HepG2 (cell line): Measurements from ENCODE around the gene ITGB5. TPM values are rescaled to one million over a fixed set of nuclear protein-coding genes. Genes with fewer than 3 reads are reported as not detected.
A peak's percentile ranks its signal among the peaks of the same experiment; 100 is the strongest.

ENCODE experiments used
- ARHGAP35 ChIP-seq: sonication (generic); formaldehyde crosslinking; IDR thresholded peaks from 2 replicates; pipeline ENCODE4 v1.9.0; 2022; ENCODE audit warnings: mild to moderate bottlenecking, inconsistent platforms, moderate library complexity, missing genetic modification reagents, borderline replicate concordance
- FOXJ3 ChIP-seq: sonication (generic); formaldehyde crosslinking; IDR thresholded peaks from 2 replicates; pipeline ENCODE4 v1.4.0; 2020; ENCODE audit warnings: missing genetic modification reagents, mild to moderate bottlenecking, borderline replicate concordance
- HNF4G ChIP-seq, 2 experiments: sonication (generic) in 1 of 2; formaldehyde crosslinking in 1 of 2; IDR thresholded peaks; 2 replicates each; pipeline versions ENCODE4 v1.4.0 to v1.6.1; 2011 to 2020; ENCODE audit warnings: borderline replicate concordance in 2 of 2, low read depth in 2 of 2, mild to moderate bottlenecking in 2 of 2, low read length in 1 of 2, missing genetic modification reagents in 1 of 2, moderate library complexity in 1 of 2
- HOXA3 ChIP-seq: sonication (generic); formaldehyde crosslinking; IDR thresholded peaks from 2 replicates; pipeline ENCODE4 v1.5.0; 2020; ENCODE audit warnings: missing genetic modification reagents
- HOXA5 ChIP-seq: sonication (generic); formaldehyde crosslinking; IDR thresholded peaks from 2 replicates; pipeline ENCODE4 v1.4.0; 2020; ENCODE audit warnings: missing genetic modification reagents
- KLF13 ChIP-seq: sonication (generic); formaldehyde crosslinking; IDR thresholded peaks from 2 replicates; pipeline ENCODE4 v1.4.0; 2020; ENCODE audit warnings: mild to moderate bottlenecking, missing genetic modification reagents
- KLF15 ChIP-seq: sonication (generic); formaldehyde crosslinking; IDR thresholded peaks from 2 replicates; pipeline ENCODE4 v1.8.1; 2023; ENCODE audit warnings: borderline replicate concordance, mild to moderate bottlenecking, inconsistent platforms, missing genetic modification reagents, mixed read lengths
- RCOR2 ChIP-seq: IDR thresholded peaks from 2 replicates; pipeline ENCODE4 v1.6.1; 2016; ENCODE audit warnings: missing biosample characterization, missing genetic modification reagents
- SIX1 ChIP-seq: sonication (generic); formaldehyde crosslinking; IDR thresholded peaks from 2 replicates; pipeline ENCODE4 v1.4.0; 2020; ENCODE audit warnings: missing genetic modification reagents, borderline replicate concordance
- SOX13 ChIP-seq, 3 experiments: fragments of 450-650 bp in 1 of 3; sonication (generic) in 1 of 3; formaldehyde crosslinking in 1 of 3; IDR thresholded peaks in 2 of 3; conservative IDR thresholded peaks in 1 of 3; 2 replicates each; pipeline versions ENCODE4 v1.5.0 to v1.6.1; 2016 to 2020; ENCODE audit warnings: antibody characterized with exemption in 1 of 3, mild to moderate bottlenecking in 1 of 3, missing compliant biosample characterization in 1 of 3, missing genetic modification reagents in 1 of 3, moderate library complexity in 1 of 3
- SOX5 ChIP-seq: IDR thresholded peaks from 2 replicates; pipeline ENCODE4 v1.6.1; 2016; ENCODE audit warnings: borderline replicate concordance
- TOE1 ChIP-seq: sonication (generic); formaldehyde crosslinking; IDR thresholded peaks from 2 replicates; pipeline ENCODE4 v1.4.0; 2020; ENCODE audit warnings: mild to moderate bottlenecking, missing genetic modification reagents
- ZNF30 ChIP-seq: sonication (generic); formaldehyde crosslinking; IDR thresholded peaks from 2 replicates; pipeline ENCODE4 v1.5.0; 2020; ENCODE audit warnings: mild to moderate bottlenecking, missing genetic modification reagents
- ZNF567 ChIP-seq: sonication (generic); formaldehyde crosslinking; IDR thresholded peaks from 2 replicates; pipeline ENCODE4 v1.8.1; 2023; ENCODE audit warnings: mild to moderate bottlenecking, missing genetic modification reagents, borderline replicate concordance
- polyA plus RNA-seq, 8 experiments: library from polyadenylated mRNA; depleted of rRNA in 3 of 8; stranded (reverse) in 7 of 8; unstranded in 1 of 8; fragments of >200 nt; fragmentation: Illumina TruSeq in 4 of 8; extraction: Trizol in 4 of 8; gene quantifications; 2 replicates each; pipeline versions ENCODE4 v1.2.1 to v1.2.3, GENCODE V29; 2011 to 2016; ENCODE audit warnings: low read depth in 4 of 8, missing spikeins in 1 of 8, mixed read lengths in 1 of 8; ENCODE audit not compliant: insufficient read depth in 1 of 8
- total RNA-seq, 5 experiments: library from RNA; depleted of rRNA; stranded (reverse); fragments of >200 nt; fragmentation: Illumina TruSeq; extraction: Trizol; gene quantifications; 2 replicates each; pipeline ENCODE4 v1.2.3, GENCODE V29; 2016; ENCODE audit warnings: low read depth in 1 of 5
- TF ChIP-seq, protein P1 (sequence below): sonication (generic); formaldehyde crosslinking; IDR thresholded peaks from 2 replicates; pipeline ENCODE4 v1.4.0; 2020; ENCODE audit warnings: missing genetic modification reagents, borderline replicate concordance
- TF ChIP-seq, protein P2 (sequence below): sonication (generic); formaldehyde crosslinking; IDR thresholded peaks from 2 replicates; pipeline ENCODE4 v1.4.0; 2020; ENCODE audit warnings: missing genetic modification reagents, borderline replicate concordance
- TF ChIP-seq, protein P3 (sequence below): sonication (generic); formaldehyde crosslinking; IDR thresholded peaks from 2 replicates; pipeline ENCODE4 v1.4.0; 2020; ENCODE audit warnings: missing genetic modification reagents

ITGB5 gene
- total and polyA plus RNA-seq, 2 of the 13 experiments (the other 11 are each of a cell fraction or from before 2014, with no cell fraction given), result 74.1 to 343 TPM

DNA sequence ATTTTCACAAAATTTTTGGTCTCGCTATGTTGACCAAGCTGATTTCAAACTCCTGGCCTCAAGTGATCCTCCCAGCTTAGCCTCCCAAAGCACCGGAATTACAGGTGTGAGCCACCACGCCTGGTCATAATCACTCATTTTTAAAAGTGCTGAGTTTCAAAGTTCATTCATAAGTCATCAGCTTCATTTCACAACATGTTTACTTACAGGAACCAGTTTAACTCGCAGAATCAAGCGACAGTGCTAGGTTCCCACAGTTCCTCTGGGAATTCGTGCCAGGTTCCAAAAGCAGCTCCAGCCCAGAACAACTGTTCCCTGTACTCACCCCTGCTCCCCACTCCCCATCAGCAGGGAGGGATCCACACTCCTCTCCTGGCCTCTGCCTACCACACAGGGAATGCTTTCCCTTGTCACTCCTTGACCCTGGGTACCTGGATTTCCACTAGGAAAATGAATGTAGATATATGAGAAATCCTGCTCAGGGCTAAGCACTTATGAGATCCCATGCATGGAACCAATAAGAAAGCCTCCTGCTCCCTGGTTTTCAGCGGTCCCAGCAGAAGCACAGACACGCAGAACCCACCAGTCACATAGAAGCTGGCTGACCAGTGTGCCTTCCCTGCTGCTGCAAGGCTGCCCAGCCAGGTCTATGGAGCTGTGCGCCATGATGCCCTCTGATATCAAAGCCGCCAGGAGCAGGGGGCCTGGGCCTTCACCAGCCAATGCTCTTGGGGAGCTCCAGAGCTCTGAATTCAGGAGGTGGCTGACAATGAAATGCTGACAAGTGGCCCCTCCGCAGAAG, 72.3 kb downstream of the ITGB5 start (continued):
- TF ChIP-seq KLF15, result no peak
- peak; percentile 71 for TF ChIP-seq HOXA5
- TF ChIP-seq ZNF567 (CRISPR knock-in tag), result 0 out of 2 replicates have a peak, but pooled peaks have one; percentile 53
- TF ChIP-seq, protein P1, sequence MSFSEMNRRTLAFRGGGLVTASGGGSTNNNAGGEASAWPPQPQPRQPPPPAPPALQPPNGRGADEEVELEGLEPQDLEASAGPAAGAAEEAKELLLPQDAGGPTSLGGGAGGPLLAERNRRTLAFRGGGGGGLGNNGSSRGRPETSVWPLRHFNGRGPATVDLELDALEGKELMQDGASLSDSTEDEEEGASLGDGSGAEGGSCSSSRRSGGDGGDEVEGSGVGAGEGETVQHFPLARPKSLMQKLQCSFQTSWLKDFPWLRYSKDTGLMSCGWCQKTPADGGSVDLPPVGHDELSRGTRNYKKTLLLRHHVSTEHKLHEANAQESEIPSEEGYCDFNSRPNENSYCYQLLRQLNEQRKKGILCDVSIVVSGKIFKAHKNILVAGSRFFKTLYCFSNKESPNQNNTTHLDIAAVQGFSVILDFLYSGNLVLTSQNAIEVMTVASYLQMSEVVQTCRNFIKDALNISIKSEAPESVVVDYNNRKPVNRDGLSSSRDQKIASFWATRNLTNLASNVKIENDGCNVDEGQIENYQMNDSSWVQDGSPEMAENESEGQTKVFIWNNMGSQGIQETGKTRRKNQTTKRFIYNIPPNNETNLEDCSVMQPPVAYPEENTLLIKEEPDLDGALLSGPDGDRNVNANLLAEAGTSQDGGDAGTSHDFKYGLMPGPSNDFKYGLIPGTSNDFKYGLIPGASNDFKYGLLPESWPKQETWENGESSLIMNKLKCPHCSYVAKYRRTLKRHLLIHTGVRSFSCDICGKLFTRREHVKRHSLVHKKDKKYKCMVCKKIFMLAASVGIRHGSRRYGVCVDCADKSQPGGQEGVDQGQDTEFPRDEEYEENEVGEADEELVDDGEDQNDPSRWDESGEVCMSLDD (CRISPR knock-in tag), result no peak
- no peak for TF ChIP-seq SOX13 (IDR thresholded peaks at IDR 0.05)
- TF ChIP-seq SOX13 (CRISPR knock-in tag; conservative IDR thresholded peaks at IDR 0.05 in 1 of 2, IDR thresholded peaks at IDR 0.05 in 1 of 2), result peak in 1 of 2 experiments; percentile 64; a peak in 2 of 4 replicates
- TF ChIP-seq, protein P2, sequence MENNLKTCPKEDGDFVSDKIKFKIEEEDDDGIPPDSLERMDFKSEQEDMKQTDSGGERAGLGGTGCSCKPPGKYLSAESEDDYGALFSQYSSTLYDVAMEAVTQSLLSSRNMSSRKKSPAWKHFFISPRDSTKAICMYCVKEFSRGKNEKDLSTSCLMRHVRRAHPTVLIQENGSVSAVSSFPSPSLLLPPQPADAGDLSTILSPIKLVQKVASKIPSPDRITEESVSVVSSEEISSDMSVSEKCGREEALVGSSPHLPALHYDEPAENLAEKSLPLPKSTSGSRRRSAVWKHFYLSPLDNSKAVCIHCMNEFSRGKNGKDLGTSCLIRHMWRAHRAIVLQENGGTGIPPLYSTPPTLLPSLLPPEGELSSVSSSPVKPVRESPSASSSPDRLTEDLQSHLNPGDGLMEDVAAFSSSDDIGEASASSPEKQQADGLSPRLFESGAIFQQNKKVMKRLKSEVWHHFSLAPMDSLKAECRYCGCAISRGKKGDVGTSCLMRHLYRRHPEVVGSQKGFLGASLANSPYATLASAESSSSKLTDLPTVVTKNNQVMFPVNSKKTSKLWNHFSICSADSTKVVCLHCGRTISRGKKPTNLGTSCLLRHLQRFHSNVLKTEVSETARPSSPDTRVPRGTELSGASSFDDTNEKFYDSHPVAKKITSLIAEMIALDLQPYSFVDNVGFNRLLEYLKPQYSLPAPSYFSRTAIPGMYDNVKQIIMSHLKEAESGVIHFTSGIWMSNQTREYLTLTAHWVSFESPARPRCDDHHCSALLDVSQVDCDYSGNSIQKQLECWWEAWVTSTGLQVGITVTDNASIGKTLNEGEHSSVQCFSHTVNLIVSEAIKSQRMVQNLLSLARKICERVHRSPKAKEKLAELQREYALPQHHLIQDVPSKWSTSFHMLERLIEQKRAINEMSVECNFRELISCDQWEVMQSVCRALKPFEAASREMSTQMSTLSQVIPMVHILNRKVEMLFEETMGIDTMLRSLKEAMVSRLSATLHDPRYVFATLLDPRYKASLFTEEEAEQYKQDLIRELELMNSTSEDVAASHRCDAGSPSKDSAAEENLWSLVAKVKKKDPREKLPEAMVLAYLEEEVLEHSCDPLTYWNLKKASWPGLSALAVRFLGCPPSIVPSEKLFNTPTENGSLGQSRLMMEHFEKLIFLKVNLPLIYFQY, result no peak
- no peak for TF ChIP-seq KLF13 (CRISPR knock-in tag)
- TF ChIP-seq SIX1 (CRISPR knock-in tag), result 0 out of 2 replicates have a peak, but pooled peaks have one; percentile 28
- TF ChIP-seq FOXJ3 (CRISPR knock-in tag), result peak; percentile 80; the same call in 1 of the 2 replicates
- TF ChIP-seq ARHGAP35 (CRISPR knock-in tag), result no peak
- TF ChIP-seq HOXA3, result peak; percentile 57; the same call in 1 of the 2 replicates
- TF ChIP-seq ZNF30 (CRISPR knock-in tag), result no peak
- TF ChIP-seq SOX5 (CRISPR knock-in tag), result peak; percentile 46; the same call in 1 of the 2 replicates
- TF ChIP-seq, protein P3, sequence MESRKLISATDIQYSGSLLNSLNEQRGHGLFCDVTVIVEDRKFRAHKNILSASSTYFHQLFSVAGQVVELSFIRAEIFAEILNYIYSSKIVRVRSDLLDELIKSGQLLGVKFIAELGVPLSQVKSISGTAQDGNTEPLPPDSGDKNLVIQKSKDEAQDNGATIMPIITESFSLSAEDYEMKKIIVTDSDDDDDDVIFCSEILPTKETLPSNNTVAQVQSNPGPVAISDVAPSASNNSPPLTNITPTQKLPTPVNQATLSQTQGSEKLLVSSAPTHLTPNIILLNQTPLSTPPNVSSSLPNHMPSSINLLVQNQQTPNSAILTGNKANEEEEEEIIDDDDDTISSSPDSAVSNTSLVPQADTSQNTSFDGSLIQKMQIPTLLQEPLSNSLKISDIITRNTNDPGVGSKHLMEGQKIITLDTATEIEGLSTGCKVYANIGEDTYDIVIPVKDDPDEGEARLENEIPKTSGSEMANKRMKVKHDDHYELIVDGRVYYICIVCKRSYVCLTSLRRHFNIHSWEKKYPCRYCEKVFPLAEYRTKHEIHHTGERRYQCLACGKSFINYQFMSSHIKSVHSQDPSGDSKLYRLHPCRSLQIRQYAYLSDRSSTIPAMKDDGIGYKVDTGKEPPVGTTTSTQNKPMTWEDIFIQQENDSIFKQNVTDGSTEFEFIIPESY (CRISPR knock-in tag), result 0 out of 2 replicates have a peak, but pooled peaks have one; percentile 29
- TF ChIP-seq HNF4G (IDR thresholded peaks at IDR 0.05; ENCODE audit: borderline replicate concordance, low read depth, low read length), result peak; percentile 59; the same call in 1 of the 2 replicates
- no peak for TF ChIP-seq HNF4G (CRISPR knock-in tag; IDR thresholded peaks at IDR 0.05; ENCODE audit: borderline replicate concordance, low read depth)
- no peak for TF ChIP-seq TOE1 (CRISPR knock-in tag)
- peak; percentile 92 for TF ChIP-seq RCOR2
